GM23248 (cell line): Measurements from ENCODE around the gene CSPG5. TPM values are rescaled to one million over a fixed set of nuclear protein-coding genes. Genes with fewer than 3 reads are reported as not detected.
A peak's percentile ranks its signal among the peaks of the same experiment; 100 is the strongest.

Source experiments
- DNase-seq: peaks from one replicate; pipeline ENCODE4 v3.0.0-alpha.2; 2015
- H2AFZ ChIP-seq: fragments of 200-600 bp; sonication (generic); 2 replicates; pipeline ENCODE4 v1.6.1; 2016; ENCODE audit warnings: antibody characterized with exemption
- H3F3A ChIP-seq: fragments of 200-600 bp; sonication (generic); 2 replicates; pipeline ENCODE4 v1.6.1; 2016; ENCODE audit warnings: mild to moderate bottlenecking, antibody characterized with exemption, mixed run types; ENCODE audit not compliant: insufficient read depth
- H3K27ac ChIP-seq: fragments of 200-600 bp; sonication (generic); 2 replicates; pipeline ENCODE4 v1.5.1; 2016; ENCODE audit warnings: mild to moderate bottlenecking
- H3K27me3 ChIP-seq: fragments of 200-600 bp; sonication (generic); replicated peaks from 2 replicates; pipeline ENCODE4 v1.6.1; 2016; ENCODE audit warnings: mild to moderate bottlenecking; ENCODE audit not compliant: insufficient read depth
- H3K36me3 ChIP-seq: fragments of 200-600 bp; sonication (generic); 2 replicates; pipeline ENCODE4 v1.6.1; 2016; ENCODE audit warnings: low read depth, mild to moderate bottlenecking
- H3K4me1 ChIP-seq: fragments of 200-600 bp; sonication (generic); 2 replicates; pipeline ENCODE4 v1.6.1; 2016; ENCODE audit warnings: mild to moderate bottlenecking; ENCODE audit not compliant: insufficient read depth
- H3K4me2 ChIP-seq: fragments of 200-600 bp; sonication (generic); one replicate; pipeline ENCODE4 v1.6.1; 2016; ENCODE audit warnings: mild to moderate bottlenecking; ENCODE audit not compliant: unreplicated experiment
- H3K4me3 ChIP-seq: fragments of 200-600 bp; sonication (generic); 2 replicates; pipeline ENCODE4 v1.5.1; 2016; ENCODE audit warnings: mild to moderate bottlenecking
- H3K79me2 ChIP-seq: fragments of 200-600 bp; sonication (generic); 2 replicates; pipeline ENCODE4 v1.6.1; 2016; ENCODE audit warnings: mild to moderate bottlenecking; ENCODE audit not compliant: insufficient read depth
- H3K9ac ChIP-seq: fragments of 200-600 bp; sonication (generic); 2 replicates; pipeline ENCODE4 v1.6.1; 2016; ENCODE audit warnings: mild to moderate bottlenecking
- H3K9me2 ChIP-seq: fragments of 200-600 bp; sonication (generic); 2 replicates; pipeline ENCODE4 v1.6.1; 2016; ENCODE audit warnings: mixed run types, mild to moderate bottlenecking, moderate library complexity; ENCODE audit not compliant: insufficient read depth
- H3K9me3 ChIP-seq: fragments of 200-600 bp; sonication (generic); one replicate; pipeline ENCODE4 v1.6.1; 2017; ENCODE audit warnings: low read depth
- H4K20me1 ChIP-seq: fragments of 200-600 bp; sonication (generic); 2 replicates; pipeline ENCODE4 v1.6.0; 2016; ENCODE audit not compliant: insufficient read depth
- EZH2 ChIP-seq: fragments of 200-600 bp; sonication (generic); IDR thresholded peaks from 2 replicates; pipeline ENCODE4 v1.6.1; 2018; ENCODE audit warnings: antibody characterized with exemption, mild to moderate bottlenecking; ENCODE audit not compliant: insufficient read depth, poor library complexity, severe bottlenecking
- EZH2phosphoT487 ChIP-seq: fragments of 200-600 bp; sonication (generic); IDR thresholded peaks from 2 replicates; pipeline ENCODE4 v1.6.1; 2018; ENCODE audit warnings: antibody characterized with exemption, moderate library complexity, mild to moderate bottlenecking, low read depth; ENCODE audit not compliant: insufficient read depth
- WGBS, 2 experiments: methylation state at CpG; one replicate each; pipeline ENCODE4 v1.1.6; 2015 to 2017; ENCODE audit warnings: low lambda C conversion rate in 2 of 2, low coverage in 1 of 2; ENCODE audit errors: missing lambda C conversion rate in 2 of 2; 5-methylcytosine and 5-hydroxymethylcytosine counted together
- in situ Hi-C: fragments of 300-500 bp; cut with MboI; formaldehyde crosslinking; loops from 2 replicates; pipeline ENCODE4 v1.15.0; 2020
- polyA plus RNA-seq: library from polyadenylated mRNA; unstranded; fragments of >200 nt; fragmentation: Nextera tagmentation; extraction: Ambion mirVana; gene quantifications from 2 replicates; pipeline ENCODE4 v1.2.1, GENCODE V29; 2016
- total RNA-seq: library from RNA; depleted of rRNA; stranded (reverse); fragments of >200 nt; shearing (Covaris generic); gene quantifications from 2 replicates; pipeline ENCODE4 v1.2.3, GENCODE V29; 2014

The CSPG5 gene
- total and polyA plus RNA-seq, 2 experiments from 2014 or later = 0.54 TPM; not detected in 1

DNA sequence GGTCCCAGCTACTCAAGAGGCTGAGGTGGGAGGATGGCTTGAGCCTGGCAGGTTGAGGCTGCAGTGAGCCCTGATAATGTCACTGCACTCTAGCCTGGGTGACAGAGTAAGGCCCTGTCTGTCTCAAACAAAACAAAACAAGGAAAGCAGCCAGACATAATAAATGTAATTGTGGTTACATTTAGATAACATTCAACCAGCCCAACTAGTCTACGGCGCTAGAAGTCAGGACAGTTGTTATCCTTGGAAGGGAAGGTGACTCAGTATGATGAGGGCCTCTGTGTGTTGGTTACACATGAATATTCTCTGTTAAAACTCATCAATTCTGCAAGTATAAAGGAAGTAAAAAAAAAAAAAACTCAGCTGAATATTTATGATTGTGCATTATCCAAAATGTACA is 27.0 kb upstream of the CSPG5 start:
- no peak overlapping the region for H2AFZ ChIP-seq
- H4K20me1 ChIP-seq = peaks cover 5% of the 10 kb centered on the region; the same call in 1 of the 2 replicates
- DNase-seq = peak; percentile 51
- H3K27me3 ChIP-seq = no peaks in the 10 kb centered on the region
- TF ChIP-seq EZH2phosphoT487 = no peak
- no peak for TF ChIP-seq EZH2
- H3K9me3 ChIP-seq = no peaks in the 10 kb centered on the region
- peaks cover 20% of the 10 kb centered on the region for H3K36me3 ChIP-seq
- in situ Hi-C loops = no loop called here
- no peak overlapping the region for H3K27ac ChIP-seq
- H3K79me2 ChIP-seq = 0 out of 2 replicates have a peak, but pooled peaks cover 9% of the 10 kb centered on the region
- H3K4me3 ChIP-seq = no peak overlapping the region
- peaks cover 3% of the 10 kb centered on the region; the same call in 1 of the 2 replicates for H3F3A ChIP-seq
- no peak overlapping the region for H3K9ac ChIP-seq
- H3K4me1 ChIP-seq = no peaks in the 10 kb centered on the region
- no peak overlapping the region for H3K4me2 ChIP-seq
- no peaks in the 10 kb centered on the region for H3K9me2 ChIP-seq
- WGBS, 2 experiments = 31 to 46% methylated on average over 2 of the region's 2 CpGs

GRCh38 chr3:47604145-47604544 is 25.5 kb upstream of the CSPG5 start:
- in situ Hi-C loops = no loop called here
- WGBS, 2 experiments = 83 to 86% methylated on average over 2 of the region's 2 CpGs
- Histone ChIP-seq H3K36me3 (0 out of 2 replicates have a peak, but pooled peaks cover 13% of the 10 kb centered on the region), H2AFZ (no peak overlapping the region), H3K27ac (no peak overlapping the region), H3K4me2 (no peak overlapping the region), H3F3A (peaks cover 3% of the 10 kb centered on the region; the same call in 1 of the 2 replicates), H3K9me2 (no peaks in the 10 kb centered on the region), H3K9me3 (no peaks in the 10 kb centered on the region), H3K4me3 (no peak overlapping the region), H3K9ac (no peak overlapping the region), H3K4me1 (no peaks in the 10 kb centered on the region), H3K27me3 (no peaks in the 10 kb centered on the region), H4K20me1 (peaks cover 5% of the 10 kb centered on the region; the same call in 1 of the 2 replicates), H3K79me2 (0 out of 2 replicates have a peak, but pooled peaks cover 9% of the 10 kb centered on the region)
- DNase-seq = no peak
- TF ChIP-seq EZH2phosphoT487 (no peak), EZH2 (no peak)

GRCh38 chr3:47603332-47603731 is 24.7 kb upstream of the CSPG5 start:
- H3K79me2 ChIP-seq = peaks cover 9% of the 10 kb centered on the region; the same call in 1 of the 2 replicates
- H3K9me3 ChIP-seq = no peaks in the 10 kb centered on the region
- H3K4me1 ChIP-seq = no peaks in the 10 kb centered on the region
- H3K27me3 ChIP-seq = no peaks in the 10 kb centered on the region
- no peak overlapping the region for H3K9ac ChIP-seq
- TF ChIP-seq EZH2phosphoT487 (no peak), EZH2 (no peak)
- no peak overlapping the region for H2AFZ ChIP-seq
- no peak for DNase-seq
- H3K27ac ChIP-seq = no peak overlapping the region
- 0 out of 2 replicates have a peak, but pooled peaks cover 5% of the 10 kb centered on the region for H3K36me3 ChIP-seq
- H3F3A ChIP-seq = peaks cover 3% of the 10 kb centered on the region; the same call in 1 of the 2 replicates
- H3K4me2 ChIP-seq = no peak overlapping the region
- in situ Hi-C loops = no loop called here
- peaks cover 5% of the 10 kb centered on the region; the same call in 1 of the 2 replicates for H4K20me1 ChIP-seq
- H3K9me2 ChIP-seq = no peaks in the 10 kb centered on the region
- H3K4me3 ChIP-seq = no peak overlapping the region

GRCh38 chr3:47601281-47601680 is 22.6 kb upstream of the CSPG5 start:
- peaks cover 9% of the 10 kb centered on the region; the same call in 1 of the 2 replicates for H3K79me2 ChIP-seq
- H3K36me3 ChIP-seq = 0 out of 2 replicates have a peak, but pooled peaks cover 5% of the 10 kb centered on the region
- H3K27me3 ChIP-seq = no peaks in the 10 kb centered on the region
- TF ChIP-seq EZH2 (no peak), EZH2phosphoT487 (no peak)
- H3K9ac ChIP-seq = no peak overlapping the region
- in situ Hi-C loops = no loop called here
- H3K4me2 ChIP-seq = no peak overlapping the region
- H3F3A ChIP-seq = peaks cover 3% of the 10 kb centered on the region; the same call in 1 of the 2 replicates
- H4K20me1 ChIP-seq = peaks cover 5% of the 10 kb centered on the region; the same call in 1 of the 2 replicates
- H3K4me3 ChIP-seq = no peak overlapping the region
- H3K27ac ChIP-seq = no peak overlapping the region
- WGBS, 2 experiments = 97 to 99% methylated on average over 3 of the region's 3 CpGs
- H3K9me3 ChIP-seq = no peaks in the 10 kb centered on the region
- no peak overlapping the region for H2AFZ ChIP-seq
- no peaks in the 10 kb centered on the region for H3K9me2 ChIP-seq
- no peaks in the 10 kb centered on the region for H3K4me1 ChIP-seq
- no peak for DNase-seq
